GM18498 (cell line): ENCODE results near the gene DDT.
"Not testable (repeated sequence)": the region's sequence is repeated elsewhere in the genome, so short reads cannot be mapped to it uniquely, and the experiment has no call there.

Experiments used
- ATAC-seq: cut with Tn5 transposase; IDR thresholded peaks from one replicate; pipeline ENCODE4 v1.9.1; 2021; ENCODE audit warnings: mild to moderate bottlenecking, moderate library complexity; ENCODE audit not compliant: unreplicated experiment

DDT gene

GRCh38 chr22:23974345-23974744, at the start of gene DDT:
TSS of gene DDT (minus strand) at chr22:23974441. CDS start at chr22:23974414, 27 bp downstream.
- ATAC-seq: peak; percentile 93

- no peak for ATAC-seq
Measured at GRCh38 chr22:24023204-24023789, 49.1 kb upstream of the DDT start.

- ATAC-seq: no peak
Measured at GRCh38 chr22:24021304-24021703, 47.1 kb upstream of the DDT start.

GRCh38 chr22:24016156-24016555, 41.9 kb upstream of the DDT start:
- no peak for ATAC-seq

GRCh38 chr22:24011735-24012068, 37.5 kb upstream of the DDT start:
- no peak for ATAC-seq

- ATAC-seq: no peak
Measured at GRCh38 chr22:24010018-24010391, 35.8 kb upstream of the DDT start.

- ATAC-seq: no peak
Measured at GRCh38 chr22:24009227-24010017, 35.2 kb upstream of the DDT start.

GRCh38 chr22:24008381-24009226, 34.4 kb upstream of the DDT start:
- ATAC-seq: no peak

- ATAC-seq: no peak
Measured at GRCh38 chr22:24008022-24008283, 33.7 kb upstream of the DDT start.

GRCh38 chr22:24007253-24008021, 33.2 kb upstream of the DDT start:
- ATAC-seq: no peak

GRCh38 chr22:24006914-24007214, 32.6 kb upstream of the DDT start:
- ATAC-seq: no peak

GRCh38 chr22:24006207-24006913, 32.1 kb upstream of the DDT start:
- no peak for ATAC-seq

- ATAC-seq: no peak
Measured at GRCh38 chr22:24005201-24005600, 31.0 kb upstream of the DDT start, which contains the start of gene GSTT4. TSS of gene GSTT4 (minus strand) at chr22:24005453. CDS start at chr22:24005356, 97 bp downstream.

- no peak for ATAC-seq
Measured at GRCh38 chr22:24003887-24004286, 29.6 kb upstream of the DDT start.

GRCh38 chr22:24002851-24003250, 28.6 kb upstream of the DDT start:
- no peak for ATAC-seq

- no peak for ATAC-seq
Measured at GRCh38 chr22:24002272-24002671, 28.0 kb upstream of the DDT start.

GRCh38 chr22:24001314-24001713, 27.1 kb upstream of the DDT start:
- no peak for ATAC-seq

GRCh38 chr22:23999779-24000178, 25.5 kb upstream of the DDT start:
- not testable (repeated sequence) for ATAC-seq

GRCh38 chr22:23997092-23997491, 22.9 kb upstream of the DDT start:
- no peak for ATAC-seq

GRCh38 chr22:23993581-23994177, 19.4 kb upstream of the DDT start:
- not testable (repeated sequence) for ATAC-seq
